Measurements from ENCODE around the gene GNAT3. TPM values are rescaled to one million over a fixed set of nuclear protein-coding genes. Genes with fewer than 3 reads are reported as not detected.

Gene GNAT3
- total RNA-seq, 1 experiment from 2014 or later = not detected

GRCh38 chr7:80463272-80463920, 48.5 kb downstream of the GNAT3 start:
- DNase-seq (ENCODE audit: low spot score) = no peak

GRCh38 chr7:80460857-80461256, 51.0 kb downstream of the GNAT3 start:
- no peak for DNase-seq (ENCODE audit: low spot score)

DNA sequence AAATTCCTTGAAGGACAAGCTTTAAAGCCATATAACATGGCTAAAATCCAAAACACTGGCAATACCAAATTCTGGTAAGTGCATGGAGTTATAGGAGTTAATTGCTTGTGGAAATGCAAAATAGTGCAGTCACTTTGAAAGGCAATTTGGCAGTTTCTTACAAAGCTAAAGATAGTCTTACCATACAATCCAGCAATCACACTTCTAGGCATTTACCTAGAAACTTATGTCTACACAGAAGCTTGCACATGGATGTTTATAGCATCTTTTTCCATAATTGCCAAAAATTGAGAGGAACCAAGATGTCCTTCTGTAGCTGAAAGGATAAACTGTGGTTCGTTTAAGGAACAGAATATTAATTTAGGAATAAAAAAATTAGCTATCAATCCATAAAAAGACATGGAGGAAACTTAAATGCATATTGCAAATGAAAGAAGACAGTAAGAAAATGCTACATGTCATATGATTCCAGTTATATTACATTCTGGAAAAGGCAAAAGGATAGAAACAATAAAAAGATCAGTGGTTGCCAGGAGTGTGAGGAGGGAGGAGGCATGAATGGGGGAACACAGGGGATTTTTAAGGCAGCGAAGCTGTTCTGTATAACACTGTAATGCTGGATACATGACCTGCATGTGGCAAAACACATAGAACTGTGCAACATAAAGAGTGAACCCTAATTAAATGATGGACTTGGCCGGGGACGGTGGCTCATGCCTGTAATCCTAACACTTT, 51.9 kb downstream of the GNAT3 start:
- no peak for DNase-seq (ENCODE audit: low spot score)

GRCh38 chr7:80458822-80459725, 52.8 kb downstream of the GNAT3 start:
- DNase-seq (ENCODE audit: low spot score) = no peak

- DNase-seq (ENCODE audit: low spot score) = no peak
Measured at GRCh38 chr7:80453699-80454340, 58.0 kb downstream of the GNAT3 start.

DNA sequence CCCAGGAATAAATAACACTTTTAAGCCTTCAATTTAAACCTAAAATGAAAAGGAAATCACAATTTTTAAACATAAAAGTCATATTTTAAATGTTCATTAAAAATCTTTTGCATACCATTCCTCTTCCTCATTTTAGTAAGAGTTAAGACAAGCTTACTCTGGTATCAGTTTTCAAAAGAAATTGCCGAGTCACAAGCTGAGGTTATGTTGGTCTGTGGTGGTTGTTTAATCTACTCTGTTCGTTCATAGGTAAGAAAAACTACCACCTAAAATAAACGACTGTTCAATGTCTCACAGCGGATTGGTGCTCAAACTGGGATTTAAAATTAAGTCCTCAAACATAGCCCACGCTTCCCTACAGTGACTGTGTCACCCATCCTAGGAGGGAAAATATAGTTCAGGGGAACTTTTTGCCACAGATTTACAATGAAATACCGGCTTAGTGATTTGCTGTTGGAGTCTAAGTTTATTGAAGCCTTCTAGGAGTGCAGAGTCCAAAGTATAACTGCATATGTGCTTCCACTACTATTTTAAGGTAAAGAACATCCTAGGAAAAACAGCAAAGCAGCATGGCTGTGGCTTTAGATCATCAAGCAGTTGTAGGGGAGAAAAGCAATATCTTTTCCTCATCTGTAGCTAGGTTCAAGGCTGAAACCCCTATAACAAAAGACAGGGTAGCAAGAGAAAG, 61.1 kb downstream of the GNAT3 start:
- no peak for DNase-seq (ENCODE audit: low spot score)

DNA sequence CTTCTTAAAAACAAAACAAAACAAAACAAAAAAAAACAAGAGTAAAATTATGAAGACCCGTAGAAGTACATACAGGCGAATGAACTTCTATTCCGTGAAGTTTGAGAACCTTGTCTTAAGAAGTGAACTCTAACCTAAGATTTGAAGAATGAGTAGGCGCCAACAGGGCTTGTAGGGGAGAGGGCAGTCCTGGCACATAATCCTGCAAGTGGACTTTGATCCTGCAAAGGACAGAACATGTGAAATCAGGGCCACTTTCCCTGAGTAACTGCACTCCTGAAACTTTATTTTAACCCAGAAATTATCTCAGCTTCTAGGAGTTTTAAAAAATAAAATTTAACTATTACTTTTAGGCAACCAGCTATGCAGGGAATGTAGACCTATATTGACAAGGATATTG, 62.0 kb downstream of the GNAT3 start:
- DNase-seq (ENCODE audit: low spot score) = no peak

DNA sequence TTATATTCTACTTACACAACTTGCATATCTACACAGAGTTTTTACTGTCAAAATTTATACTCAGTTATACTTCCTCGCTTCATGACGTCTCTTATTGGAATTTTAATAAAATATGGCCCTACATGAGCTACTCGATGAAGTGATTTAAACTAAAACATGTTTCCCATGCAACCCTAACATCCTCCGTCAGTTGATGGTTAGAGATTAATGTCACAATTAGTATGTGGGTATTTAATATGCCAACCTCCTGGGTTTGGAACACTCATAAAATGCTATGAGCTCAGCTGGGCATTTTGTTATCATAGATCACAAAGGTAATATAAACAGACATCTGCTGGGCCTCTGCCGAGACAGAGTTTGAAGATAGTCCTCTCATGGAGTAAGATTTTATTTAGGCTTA, 66.5 kb downstream of the GNAT3 start:
- no peak for DNase-seq (ENCODE audit: low spot score)

DNA sequence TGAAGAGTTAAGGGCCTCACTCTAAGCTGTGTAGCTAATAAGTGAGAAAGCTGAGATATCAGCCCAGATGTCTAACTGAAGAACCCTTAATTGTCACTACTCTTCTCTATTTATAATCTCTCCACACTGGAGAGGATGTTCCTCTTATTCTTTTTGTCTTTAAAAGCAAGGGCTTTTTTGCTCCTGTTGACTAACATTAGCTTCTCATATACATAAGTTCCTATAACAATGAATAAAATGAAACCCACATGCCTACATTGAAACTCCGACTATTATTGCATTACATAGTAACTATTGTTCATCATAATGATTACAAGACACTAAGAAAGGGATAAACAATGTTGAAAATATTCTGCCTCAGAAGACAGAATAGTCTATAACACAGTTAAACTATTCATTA, 67.1 kb downstream of the GNAT3 start:
- no peak for DNase-seq (ENCODE audit: low spot score)

DNA sequence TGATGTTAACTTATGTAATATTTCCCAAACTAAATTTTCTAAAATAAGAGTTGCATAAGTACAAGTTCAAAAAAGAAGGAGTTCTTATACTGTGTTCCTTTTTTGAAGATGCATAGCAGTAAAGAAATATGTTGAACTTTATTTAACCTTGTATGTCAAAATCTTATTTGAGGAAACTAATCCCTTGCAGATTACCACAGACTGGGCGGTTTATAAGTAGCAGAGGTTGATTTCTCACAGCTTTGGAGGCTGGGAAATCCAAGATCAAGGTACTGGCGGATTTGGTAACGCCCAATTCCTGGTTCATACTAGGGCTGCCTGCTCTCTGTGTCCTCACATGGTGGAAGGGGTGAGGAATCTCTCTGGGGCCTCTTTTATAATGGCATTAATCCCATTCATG, 68.5 kb downstream of the GNAT3 start:
- DNase-seq (ENCODE audit: low spot score) = no peak

- DNase-seq (ENCODE audit: low spot score) = no peak
Measured at GRCh38 chr7:80440883-80441282, 71.0 kb downstream of the GNAT3 start.

DNA sequence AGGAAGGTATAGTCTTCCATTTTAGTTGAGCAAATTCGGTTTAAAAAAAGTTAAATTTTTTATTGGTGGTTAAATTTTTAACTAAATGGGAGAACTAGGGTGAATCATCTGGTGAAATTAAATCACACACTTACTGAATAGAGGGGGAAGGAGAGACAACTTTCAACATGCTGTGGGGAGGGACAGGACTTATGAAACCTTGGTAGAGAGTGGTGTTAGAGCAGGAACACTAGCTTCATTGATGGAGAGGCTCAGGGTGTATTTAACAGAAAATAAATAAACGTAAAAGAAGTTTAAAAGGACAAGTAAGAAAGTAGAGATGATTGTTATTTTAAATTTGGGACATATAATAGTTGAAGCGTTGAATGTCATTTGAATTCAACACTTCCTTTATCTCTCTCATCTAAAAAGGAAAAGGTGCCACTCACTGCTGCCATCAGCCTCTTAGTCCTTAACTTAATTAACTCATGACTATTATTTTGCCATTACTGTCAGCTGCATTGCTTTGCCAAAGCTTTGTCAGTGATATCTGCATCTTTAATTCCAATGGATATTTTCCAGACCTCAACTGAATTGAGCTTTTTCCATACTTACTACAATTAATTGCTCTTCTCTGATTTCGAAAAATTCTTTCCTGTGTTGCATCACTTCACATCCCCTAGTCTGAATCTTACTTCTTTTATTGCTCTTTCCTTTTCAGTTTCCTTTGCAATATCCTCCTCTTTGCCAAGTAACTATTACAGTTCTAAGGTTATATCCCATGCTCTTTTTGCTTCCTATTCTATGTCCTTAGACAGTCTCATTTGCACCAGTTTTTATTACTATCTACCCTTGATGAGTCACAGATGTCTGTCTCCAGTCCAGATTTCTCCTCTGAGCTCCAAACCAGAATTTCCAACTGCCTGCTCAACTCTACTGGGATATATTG, 71.7 kb downstream of the GNAT3 start:
- peak; percentile 66 for DNase-seq (ENCODE audit: low spot score)

- DNase-seq (ENCODE audit: low spot score) = no peak
Measured at GRCh38 chr7:80435521-80435920, 76.3 kb downstream of the GNAT3 start.

- DNase-seq (ENCODE audit: low spot score) = no peak
Measured at GRCh38 chr7:80434047-80434446, 77.8 kb downstream of the GNAT3 start.

GRCh38 chr7:80432166-80432565, 79.7 kb downstream of the GNAT3 start:
- DNase-seq (ENCODE audit: low spot score) = no peak

- DNase-seq (ENCODE audit: low spot score) = no peak
Measured at GRCh38 chr7:80429181-80429580, 82.7 kb downstream of the GNAT3 start.

- peak; percentile 72 for DNase-seq (ENCODE audit: low spot score)
Measured at GRCh38 chr7:80428161-80429054, 83.5 kb downstream of the GNAT3 start.

- DNase-seq (ENCODE audit: low spot score) = no peak
Measured at GRCh38 chr7:80427218-80427617, 84.6 kb downstream of the GNAT3 start.

GRCh38 chr7:80420876-80421275, 91.0 kb downstream of the GNAT3 start:
- DNase-seq (ENCODE audit: low spot score) = no peak
